Measurements from ENCODE around the gene PDZK1.
"Not testable (repeated sequence)": the region's sequence is repeated elsewhere in the genome, so short reads cannot be mapped to it uniquely, and the experiment has no call there.

The PDZK1 gene

DNA sequence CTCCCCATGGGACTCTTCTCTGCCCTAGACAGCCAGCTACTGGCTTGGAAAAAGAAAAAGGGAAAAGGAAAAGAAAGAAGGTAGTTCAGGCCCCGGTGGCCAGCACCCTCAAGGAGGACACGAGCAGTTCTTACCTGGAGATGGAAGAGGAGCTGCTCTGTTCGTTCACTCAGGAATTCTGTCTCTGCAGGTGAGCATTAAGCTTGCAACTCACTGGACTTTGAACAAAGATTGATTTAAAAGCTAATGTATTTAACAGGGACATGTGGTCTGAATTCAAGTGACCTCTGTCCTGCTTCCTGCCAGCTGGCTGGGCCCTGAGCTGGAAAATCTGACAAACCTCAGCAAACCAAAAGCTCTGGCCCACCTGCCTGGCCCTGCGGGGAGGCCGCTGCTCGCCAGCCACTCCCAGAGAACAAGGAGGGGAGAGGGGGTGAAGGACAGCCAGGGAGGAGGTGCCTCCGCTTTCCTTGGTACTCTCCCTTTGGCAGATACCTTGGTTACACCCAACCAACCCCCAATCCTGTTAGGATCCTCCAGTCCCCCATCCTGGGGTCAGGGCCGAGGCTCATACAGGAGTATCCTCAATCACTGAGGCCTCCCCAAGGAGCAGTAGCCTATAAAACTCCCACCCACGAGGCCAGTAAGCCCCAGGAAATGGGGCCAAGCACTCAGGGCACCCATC, at the start of gene PDZK1:
TSS of gene PDZK1 (minus strand) at position 186 of the 685 bp plus-strand sequence. CDS start 19,347 bp downstream, outside the sequence.
- no peak for DNase-seq

DNA sequence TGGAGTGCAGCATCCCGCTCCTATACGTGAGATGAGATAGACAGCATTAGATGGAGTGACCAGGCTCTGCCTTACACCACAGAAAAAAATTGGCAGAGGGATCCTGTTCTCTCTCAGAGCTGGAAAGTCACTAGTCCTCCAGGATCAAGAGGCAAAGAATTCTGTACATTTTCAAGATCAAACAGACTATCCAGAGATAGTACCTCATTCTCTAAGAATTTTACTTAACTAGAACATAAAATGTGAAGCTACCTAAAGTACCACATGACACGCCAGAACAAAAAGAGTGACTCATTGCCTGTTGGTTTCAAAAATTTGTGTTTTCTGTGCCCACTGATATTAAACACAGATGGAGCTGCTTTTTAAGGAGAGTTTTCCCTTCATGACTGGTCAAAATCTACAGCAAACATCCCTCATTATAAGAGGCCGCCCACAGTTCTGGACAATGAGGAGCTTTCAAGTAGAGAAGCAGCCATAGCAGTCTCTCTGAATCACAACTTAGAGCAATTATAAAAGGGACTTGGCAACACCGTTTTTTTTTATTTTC, 44.4 kb upstream of the PDZK1 start:
- no peak for DNase-seq

DNA sequence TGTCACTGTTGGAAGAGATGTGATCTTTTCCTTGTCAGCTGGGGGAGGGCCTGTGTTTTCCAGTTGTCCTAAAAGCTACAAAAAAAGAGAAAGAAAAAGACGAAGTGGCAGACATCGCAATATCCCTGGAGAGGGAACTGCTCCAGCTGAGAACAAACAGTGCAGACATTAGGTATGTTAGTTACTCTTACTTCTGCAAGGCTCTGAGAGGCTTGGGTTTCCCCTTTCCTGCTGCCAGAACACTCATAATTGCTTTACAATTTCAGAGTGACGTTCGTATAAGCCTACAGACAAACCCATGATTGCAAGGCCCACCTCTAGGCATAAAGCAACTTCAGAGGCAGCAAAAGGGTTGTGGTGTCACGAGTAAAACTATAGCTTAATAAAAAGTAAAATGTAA, 43.3 kb upstream of the PDZK1 start:
- no peak for DNase-seq

DNA sequence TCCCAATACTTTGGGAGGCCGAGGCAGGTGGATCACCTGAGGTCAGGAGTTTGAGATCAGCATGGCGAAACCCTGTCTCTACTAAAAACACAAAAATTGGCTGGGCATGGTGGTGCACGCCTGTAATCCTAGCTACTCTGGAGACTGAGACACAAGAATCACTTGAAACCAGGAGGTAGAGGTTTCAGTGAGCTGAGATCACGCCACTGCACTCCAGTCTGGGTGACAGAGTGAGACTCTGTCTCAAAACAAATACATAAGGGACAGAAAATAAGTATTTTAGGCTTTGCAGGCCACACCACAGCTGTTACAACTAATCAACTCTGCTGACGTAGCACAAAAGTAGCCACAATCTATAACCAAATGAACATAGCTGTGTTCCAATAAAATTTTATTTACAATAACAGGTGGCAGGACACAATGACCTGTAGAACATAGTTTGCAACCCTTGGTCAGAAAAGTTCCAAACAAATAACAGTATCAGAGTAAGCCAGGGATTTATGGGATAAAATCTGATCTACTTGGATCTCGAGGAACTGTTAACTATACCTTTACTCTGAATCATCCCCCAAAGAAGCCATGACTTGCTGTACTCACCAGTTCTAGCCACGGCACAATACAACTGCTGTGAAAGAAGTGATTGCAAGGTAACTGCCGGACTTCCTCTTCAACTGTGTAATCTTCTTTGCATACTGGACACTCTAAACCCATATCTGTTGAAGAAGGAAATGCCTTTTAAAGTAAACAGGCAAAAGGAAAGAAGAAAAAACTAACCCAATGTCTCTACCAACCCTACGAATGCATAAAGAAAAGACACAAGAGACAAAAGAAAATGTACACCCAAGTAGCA, 40.5 kb upstream of the PDZK1 start:
- no peak for DNase-seq

DNA sequence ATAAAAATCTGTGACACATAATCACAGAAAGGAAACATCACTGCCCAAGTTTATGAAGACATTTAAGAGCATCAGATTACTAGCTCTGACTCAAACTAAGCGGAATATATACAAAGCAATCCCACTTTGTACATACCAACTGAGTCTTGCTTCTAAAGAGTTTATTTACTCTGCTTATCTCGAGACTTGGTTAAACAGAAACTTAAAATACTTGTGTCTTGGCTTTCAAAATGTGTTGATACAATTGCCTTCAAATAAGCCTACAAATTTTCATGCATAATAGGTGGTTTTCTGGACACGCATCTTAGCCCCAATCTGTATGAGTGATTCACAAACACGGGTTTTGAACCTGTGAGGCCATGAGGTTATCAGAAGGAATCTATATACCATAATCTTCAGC, 33.1 kb upstream of the PDZK1 start:
- DNase-seq = no peak

DNA sequence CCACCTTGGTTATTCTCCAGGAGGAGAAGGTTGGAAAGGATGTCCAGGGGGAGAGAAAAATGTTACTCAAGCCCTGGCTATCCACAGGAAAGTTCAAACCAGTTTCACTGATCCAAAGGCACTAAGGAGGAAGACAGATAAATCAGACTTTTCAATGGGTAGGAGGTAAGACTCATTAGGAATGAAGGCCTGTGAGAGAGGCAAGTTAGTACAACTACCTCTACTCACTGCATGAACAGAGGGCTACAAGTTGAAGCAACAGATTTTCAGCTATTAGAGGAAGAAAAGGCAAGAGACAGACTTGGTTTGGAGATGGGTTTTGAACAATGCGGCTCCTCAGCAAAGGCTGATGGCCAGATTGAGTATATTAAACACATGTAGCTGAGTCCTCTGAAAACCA, 29.0 kb upstream of the PDZK1 start:
- no peak for DNase-seq

DNA sequence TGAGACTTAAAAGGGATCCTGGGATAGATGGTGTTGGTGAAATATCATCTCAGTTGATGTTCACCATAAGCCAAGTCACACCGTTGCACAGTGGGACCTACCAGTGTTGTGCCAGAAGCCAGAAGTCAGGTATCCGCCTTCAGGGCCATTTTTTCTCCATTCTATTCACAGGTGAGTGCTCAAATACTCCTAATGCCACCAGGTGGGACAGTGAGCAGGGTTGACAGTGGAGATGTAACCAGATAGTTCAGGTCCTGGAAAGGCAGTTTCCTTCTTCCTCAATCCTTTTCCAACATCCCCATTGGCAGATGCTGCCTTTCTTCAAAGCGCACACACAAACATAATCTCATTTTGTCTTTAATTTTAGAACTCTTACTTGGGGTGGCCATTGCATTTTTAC, 23.7 kb upstream of the PDZK1 start:
- no peak for DNase-seq

DNA sequence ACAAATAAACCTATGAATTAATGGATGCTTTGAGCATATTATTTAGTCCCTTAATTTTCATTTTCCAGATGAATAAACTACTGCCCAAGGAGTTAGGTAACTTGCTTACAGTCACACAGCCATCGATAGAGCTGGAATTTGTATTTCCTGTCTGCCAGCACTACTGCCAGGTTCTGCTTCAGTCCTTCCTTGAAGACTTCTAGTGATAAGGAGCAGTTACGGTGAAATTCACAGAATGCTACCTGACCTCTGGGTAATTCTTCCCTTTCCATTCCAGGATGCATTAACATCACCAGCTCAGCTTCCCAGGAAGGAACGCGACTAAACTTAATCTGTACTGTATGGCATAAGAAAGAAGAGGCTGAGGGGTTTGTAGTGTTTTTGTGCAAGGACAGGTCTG, 23.3 kb upstream of the PDZK1 start:
- no peak for DNase-seq

DNA sequence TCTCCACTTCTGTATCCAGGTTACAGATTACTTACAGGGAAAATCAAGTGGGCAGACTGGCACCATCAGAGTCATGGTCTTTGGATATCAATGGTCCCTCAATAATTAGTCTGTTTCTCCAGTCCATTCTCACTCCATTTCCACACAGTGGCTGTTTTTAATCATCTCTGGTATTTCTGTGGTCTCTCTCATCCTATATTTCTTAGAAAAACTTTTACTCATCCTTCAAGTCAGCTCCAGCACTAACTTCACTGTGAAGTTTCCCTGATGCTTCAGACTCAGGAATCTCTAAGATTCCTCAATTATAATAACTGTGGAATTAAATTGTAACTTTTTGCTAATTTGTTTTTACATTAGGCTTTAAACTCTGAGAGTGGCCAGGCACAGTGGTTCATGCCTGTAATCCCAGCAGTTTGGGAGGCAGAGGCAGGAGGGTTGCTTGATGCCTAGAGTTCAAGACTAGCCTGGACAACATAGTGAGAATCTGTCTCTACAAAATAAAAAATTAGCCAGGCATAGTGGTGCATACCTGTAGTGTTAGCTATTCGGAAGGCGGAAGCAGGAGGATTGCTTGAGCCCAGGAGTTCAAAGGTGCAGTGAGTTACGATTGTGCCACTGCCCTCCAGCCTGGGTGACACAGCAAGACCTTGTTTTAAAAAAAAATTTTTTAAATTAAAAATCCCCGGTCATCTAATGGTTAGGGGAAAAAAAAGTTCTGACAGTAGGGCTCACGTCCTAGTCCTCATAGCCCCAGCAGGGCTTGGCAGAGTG, 22.7 kb upstream of the PDZK1 start:
- DNase-seq = no peak

DNA sequence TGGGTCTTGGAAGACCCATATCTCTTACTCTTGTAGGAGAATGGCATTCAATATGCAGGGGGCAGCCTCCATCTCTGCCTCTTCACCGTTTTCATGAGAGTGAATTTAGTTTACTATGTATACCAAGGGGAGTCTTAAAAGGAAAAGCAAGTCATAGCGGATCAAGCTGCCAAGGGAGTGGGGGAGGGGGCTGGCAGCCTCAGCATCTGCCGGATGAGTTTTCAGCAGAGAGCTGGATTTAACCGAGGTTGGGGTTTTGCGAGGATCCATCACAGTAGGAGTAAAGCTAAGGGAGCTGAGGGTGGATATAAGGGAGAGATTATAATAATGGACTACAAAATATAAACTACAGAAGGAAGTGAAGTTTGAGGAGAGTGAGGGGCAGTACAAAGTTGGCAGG, 22.0 kb upstream of the PDZK1 start:
- no peak for DNase-seq

DNA sequence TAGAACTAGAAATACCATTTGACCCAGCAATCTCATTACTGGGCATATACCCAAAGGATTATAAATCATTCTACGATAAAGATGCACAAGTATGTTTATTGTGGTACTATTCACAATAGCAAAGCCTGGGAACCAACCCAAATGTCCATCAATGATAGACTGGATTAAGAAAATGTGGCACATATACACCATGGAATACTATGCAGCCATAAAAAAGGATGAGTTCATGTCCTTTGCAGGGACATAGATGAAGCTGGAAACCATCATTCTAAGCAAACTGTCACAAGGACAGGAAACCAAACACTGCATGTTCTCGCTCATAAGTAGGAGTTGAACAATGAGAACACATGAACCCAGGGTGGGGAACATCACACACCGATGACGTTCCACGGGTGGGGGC, 19.0 kb upstream of the PDZK1 start:
- DNase-seq = not testable (repeated sequence)

DNA sequence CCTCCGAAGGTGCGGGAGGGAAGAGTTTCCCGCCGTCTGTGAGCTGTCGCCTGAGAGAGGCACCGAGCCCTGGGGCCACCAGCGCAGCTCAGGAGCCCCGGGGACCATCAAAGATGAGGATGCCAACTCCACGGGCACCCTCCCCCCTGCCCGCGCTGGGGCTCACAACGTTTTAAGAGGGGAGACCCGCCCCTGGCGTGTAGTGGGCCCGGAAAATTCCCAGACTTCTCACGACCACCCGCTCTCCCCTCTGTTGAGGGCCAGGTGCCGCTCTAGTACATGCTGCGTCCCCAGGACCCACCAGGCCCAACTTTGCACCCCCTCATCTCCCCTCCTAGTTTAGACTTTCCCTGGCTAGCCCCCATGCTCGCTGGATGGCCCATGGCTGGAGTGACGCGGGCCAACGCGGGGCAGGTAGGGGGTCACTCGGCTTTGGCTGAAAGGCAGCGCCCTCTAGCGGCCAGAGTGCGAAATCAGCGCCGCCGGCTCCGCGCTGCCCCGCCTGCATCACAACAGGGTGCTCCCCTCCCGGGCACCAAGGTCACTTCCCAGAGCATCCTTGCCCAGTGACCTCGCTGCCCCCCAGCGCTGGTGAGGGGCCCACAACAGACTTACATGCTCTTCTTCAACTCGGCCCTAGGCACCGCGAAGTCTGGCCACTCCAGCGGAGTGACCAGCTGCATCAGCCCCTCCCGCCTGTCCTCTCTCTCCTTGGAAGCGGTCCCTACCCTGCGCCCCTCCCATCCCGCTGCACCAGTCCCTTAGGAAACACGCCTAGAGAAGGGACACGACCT, 13.9 kb upstream of the PDZK1 start:
- DNase-seq = peak; percentile 21 to 32

DNA sequence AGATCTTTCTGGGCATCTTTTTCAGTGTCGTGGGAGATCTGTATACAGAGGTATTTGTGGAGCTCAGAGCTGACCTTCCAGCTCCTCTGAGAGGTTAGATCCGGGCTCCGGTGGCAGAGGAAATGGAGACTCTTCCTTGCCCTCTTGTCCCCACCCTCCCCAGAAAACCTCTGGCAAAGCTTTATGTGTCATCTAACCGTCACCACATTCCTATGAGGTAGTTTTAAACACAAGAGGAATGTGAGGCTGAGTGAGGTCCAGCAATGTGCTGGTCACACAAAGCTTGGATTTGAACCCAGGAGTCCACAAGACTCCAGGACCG, 13.3 kb upstream of the PDZK1 start:
- DNase-seq = no peak

DNA sequence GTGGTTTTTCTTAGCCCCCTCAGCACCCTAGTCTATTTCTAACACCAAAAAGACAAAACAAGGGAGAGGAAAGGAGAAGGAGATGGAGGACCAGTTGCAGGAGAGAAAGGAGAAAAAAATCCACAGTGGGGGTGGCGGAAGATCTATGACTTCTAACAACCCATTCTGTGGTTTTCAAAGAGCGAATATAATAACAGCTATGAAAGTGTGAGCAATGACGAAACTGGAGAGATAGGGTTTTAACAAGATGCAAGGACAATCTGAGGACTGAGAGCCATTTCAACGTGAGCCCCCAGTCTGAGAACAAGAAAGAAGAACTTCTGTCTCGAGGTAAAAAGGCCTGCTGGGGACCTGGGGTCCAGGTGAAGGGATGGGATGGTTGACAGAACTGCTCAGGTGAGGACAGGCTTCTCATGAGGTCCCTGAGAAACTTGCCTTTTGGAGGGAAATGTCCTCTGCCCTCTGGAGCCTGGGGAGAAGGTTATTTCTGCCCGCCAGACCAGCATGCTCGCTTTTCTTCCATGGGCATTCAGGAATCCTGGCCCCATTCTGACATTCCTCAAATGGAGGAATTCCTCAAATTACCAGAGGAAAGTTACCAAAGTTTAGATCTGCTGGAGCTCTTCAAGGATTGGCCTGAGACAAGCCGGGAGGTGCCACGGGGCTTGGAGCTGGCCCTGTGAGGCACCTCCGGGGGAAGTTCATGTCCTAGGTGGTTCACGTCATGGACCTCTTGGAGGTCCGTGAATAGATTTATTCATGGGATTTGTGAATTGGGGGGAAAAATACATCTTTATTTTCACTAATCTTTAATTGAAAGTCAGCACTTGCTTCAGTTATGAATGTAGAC, 12.3 kb upstream of the PDZK1 start, which contains the start of gene CD160:
TSS of gene CD160 (plus strand) at position 270 of the 850 bp plus-strand sequence. CDS start 8,829 bp downstream, outside the sequence.
- no peak for DNase-seq

DNA sequence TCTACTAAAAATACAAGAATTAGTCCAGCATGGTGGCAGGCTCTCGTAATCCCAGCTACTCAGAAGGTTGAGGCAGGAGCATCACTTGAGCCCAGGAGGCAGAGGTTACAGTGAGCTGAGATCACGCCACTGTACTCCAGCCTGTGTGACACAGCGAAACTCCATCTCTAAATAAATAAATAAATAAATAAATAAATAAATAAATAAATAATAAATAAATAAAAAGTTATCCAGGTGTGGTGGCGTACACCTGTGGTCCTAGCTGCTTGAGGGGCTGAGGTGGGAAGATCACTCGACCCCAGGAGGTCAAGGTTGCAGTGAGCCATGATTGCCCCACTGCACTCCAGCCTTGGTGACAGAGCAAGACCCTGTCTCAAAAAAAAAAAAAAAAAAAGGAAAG, 11.3 kb upstream of the PDZK1 start:
- DNase-seq = not testable (repeated sequence)

DNA sequence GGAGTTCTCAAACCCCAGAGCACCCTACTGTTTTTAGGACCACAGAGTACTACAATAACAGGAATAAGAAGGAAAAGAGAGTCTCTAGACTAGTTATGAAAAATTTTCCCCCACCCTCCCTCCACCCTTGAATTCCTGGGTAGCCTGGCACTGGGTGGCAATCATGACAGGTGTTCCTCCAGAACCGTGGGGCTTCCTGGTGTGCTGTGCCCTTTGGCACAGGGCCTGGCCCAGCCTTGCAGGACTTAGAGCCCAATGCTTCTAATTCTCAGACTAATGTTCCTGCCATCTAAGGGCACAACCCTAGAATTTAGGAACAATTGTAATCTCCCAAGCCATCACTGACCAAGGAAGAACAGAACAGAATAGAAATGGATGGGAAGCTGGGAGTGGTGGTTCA, 10.7 kb upstream of the PDZK1 start:
- no peak for DNase-seq

DNA sequence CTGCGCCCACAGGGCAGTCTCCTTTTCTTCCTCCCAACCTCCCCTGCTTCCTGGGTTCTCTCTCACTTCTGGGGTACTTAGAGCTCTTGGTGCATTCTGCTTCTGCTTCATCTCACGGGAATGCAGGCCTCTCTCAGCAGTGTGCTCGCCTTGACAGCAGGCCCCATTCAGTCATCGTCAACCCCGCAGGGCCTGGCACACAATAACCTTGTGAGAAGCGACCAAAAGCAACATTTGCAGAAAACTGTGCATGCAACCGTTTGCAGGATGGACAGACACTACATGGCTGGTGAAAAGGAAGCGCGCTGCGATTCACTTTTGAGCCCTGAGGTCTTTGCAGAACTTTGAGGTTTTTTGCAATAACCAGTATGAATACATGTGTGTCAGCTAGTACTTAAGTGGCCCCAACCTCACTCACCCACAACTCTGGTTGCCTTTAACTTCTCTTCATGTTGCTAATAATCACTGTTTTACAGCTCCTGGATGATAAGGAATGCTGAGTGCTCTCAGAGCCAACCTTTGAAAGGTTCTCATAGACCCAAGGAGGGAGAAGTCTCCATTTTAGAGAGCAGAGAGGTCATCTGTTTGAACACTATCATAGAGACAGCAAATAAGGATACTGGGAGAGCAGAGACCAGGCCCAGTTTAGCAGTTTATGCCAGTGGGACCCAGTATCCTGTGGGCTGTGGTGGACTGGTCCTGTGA, 9.6 kb upstream of the PDZK1 start:
- DNase-seq = no peak

DNA sequence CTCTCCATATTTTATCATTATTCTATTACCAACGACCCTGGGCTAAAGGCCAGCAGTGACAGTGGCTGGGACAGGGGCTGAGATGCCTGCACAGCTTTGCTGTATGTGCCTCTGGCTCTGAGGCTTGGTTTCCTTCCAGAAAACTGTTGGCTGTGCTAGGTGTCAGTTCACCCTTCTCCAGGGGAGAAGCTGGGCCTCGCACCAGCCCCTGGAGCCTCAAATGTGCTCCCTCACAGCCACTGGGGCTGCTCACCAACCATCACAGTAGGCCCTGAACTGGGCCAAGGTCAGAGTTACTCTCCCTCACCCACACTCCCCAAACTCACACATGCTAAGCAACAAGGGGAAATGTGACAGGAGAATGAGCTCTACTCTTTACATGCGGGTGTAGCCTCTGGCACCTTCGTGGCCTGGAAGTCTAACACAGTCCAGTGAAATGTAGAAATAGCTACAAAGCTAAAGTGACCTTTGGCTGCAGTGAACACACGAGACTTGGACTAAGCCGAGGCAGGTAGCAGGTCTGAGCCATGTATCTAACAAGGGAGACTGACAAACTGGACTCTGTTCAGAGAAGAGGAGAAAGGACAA, 7.5 kb upstream of the PDZK1 start:
- no peak for DNase-seq

DNA sequence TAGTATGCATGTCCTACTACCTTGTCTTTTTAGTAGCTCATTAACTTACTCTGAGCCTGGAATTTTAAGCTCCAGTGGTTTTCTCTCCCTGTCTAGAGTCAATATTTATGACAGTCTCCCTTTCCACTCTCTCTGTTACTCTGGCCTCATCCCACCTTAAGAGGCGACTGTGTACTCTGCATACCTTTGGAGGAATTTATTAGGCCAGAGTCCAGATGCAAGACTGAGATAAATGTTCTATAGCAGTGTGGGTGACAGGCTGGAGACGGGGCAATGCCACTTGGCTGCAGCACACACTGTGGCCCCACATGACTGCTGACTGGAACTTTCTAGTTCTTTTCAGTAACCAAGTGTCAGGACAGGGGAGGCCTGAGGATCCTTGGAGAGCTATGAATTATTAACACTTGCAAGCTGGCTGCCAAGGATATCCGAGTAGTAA, 4.1 kb upstream of the PDZK1 start:
- DNase-seq = no peak

DNA sequence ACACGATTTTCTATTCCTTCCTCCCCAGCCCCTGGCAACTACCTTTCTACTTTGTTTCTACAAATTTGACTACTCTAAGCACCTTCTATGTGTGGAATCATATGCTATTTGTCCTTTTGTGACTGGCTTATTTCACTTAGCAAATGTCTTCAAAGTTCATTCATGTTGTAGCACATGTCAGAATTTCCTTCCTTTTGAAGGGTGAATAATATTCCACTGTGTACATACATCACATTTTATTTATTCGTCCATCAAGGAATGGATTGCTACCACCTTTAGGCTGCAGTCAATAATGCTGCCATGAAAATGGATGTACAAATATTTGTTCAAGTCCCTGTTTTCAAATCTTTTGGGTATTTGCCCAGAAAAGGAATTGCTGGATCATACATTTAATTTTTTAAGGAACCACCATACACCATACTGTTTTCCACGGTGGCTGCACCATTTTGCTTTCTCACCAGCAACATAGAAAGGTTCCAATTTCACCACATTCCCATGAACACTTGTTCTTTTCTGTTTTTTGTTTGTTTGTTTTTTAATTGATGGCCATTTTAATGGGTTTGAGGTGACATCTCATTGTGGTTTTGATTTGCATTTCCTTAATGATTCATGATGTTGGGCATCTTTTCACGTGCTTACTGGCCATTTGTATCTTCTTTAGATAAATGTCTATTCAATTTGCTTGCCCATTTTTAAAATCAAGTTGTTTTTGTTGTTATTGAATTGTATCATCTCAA, 3.3 kb upstream of the PDZK1 start:
- DNase-seq = no peak
